ENCODE data around the gene RPTOR.

RPTOR gene

GRCh38 chr17:80611816-80612215, 67.2 kb downstream of the RPTOR start:
- H3K4me2 ChIP-seq (ENCODE audit: low read length): no peak overlapping the region
- H3K9me2 ChIP-seq (ENCODE audit: low read depth, low read length): no peaks in the 10 kb centered on the region
- H3K4me1 ChIP-seq (ENCODE audit: insufficient read depth, low read length, severe bottlenecking): peaks cover 68% of the 10 kb centered on the region
- no peak overlapping the region for H2AFZ ChIP-seq (ENCODE audit: low read length)
- H3K4me3 ChIP-seq (ENCODE audit: low read depth, low read length, poor library complexity, severe bottlenecking): no peak overlapping the region
- H3K9me3 ChIP-seq (ENCODE audit: low read length): no peaks in the 10 kb centered on the region
- peaks cover 28% of the 10 kb centered on the region for H3K79me2 ChIP-seq (ENCODE audit: insufficient read depth, low read length)
- TF ChIP-seq EZH2 (IDR thresholded peaks at IDR 0.05; ENCODE audit: borderline replicate concordance, low read length) (no peak), CTCF (IDR thresholded peaks at IDR 0.05; ENCODE audit: low read length) (no peak)
- no peak overlapping the region for H3K9ac ChIP-seq (ENCODE audit: low read length)
- no peaks in the 10 kb centered on the region for H3F3A ChIP-seq (ENCODE audit: insufficient read depth, low read length)
- no peaks in the 10 kb centered on the region for H4K20me1 ChIP-seq (ENCODE audit: insufficient read depth, low read length)
- 0 out of 2 replicates have a peak, but pooled peaks cover 6% of the 10 kb centered on the region for H3K36me3 ChIP-seq (ENCODE audit: insufficient read depth, low read length)
- H3K27ac ChIP-seq (ENCODE audit: low read depth, low read length, poor library complexity, severe bottlenecking): peak overlapping the region; percentile 95
- H3K27me3 ChIP-seq (ENCODE audit: insufficient read depth, low read length): no peaks in the 10 kb centered on the region

- Histone ChIP-seq H3K4me1 (ENCODE audit: insufficient read depth, low read length, severe bottlenecking) (peaks cover 59% of the 10 kb centered on the region), H3F3A (ENCODE audit: insufficient read depth, low read length) (no peaks in the 10 kb centered on the region), H3K9me3 (ENCODE audit: low read length) (no peaks in the 10 kb centered on the region), H3K27me3 (ENCODE audit: insufficient read depth, low read length) (no peaks in the 10 kb centered on the region), H3K4me3 (ENCODE audit: low read depth, low read length, poor library complexity, severe bottlenecking) (peak overlapping the region; percentile 13), H3K4me2 (ENCODE audit: low read length) (peak overlapping the region; percentile 44; the same call in 1 of the 2 replicates), H3K9me2 (ENCODE audit: low read depth, low read length) (no peaks in the 10 kb centered on the region), H3K9ac (ENCODE audit: low read length) (peak overlapping the region; percentile 46; the same call in 1 of the 2 replicates), H3K36me3 (ENCODE audit: insufficient read depth, low read length) (0 out of 2 replicates have a peak, but pooled peaks cover 6% of the 10 kb centered on the region), H2AFZ (ENCODE audit: low read length) (no peak overlapping the region), H4K20me1 (ENCODE audit: insufficient read depth, low read length) (no peaks in the 10 kb centered on the region), H3K27ac (ENCODE audit: low read depth, low read length, poor library complexity, severe bottlenecking) (peak overlapping the region; percentile 95), H3K79me2 (ENCODE audit: insufficient read depth, low read length) (peaks cover 16% of the 10 kb centered on the region)
- TF ChIP-seq EZH2 (IDR thresholded peaks at IDR 0.05; ENCODE audit: borderline replicate concordance, low read length) (no peak), CTCF (IDR thresholded peaks at IDR 0.05; ENCODE audit: low read length) (no peak)
These were observed 68.5 kb downstream of the RPTOR start for GRCh38 chr17:80612997-80613731.

- H3K4me1 ChIP-seq (ENCODE audit: insufficient read depth, low read length, severe bottlenecking): peaks cover 63% of the 10 kb centered on the region
- no peaks in the 10 kb centered on the region for H4K20me1 ChIP-seq (ENCODE audit: insufficient read depth, low read length)
- H3K27ac ChIP-seq (ENCODE audit: low read depth, low read length, poor library complexity, severe bottlenecking): peak overlapping the region; percentile 95
- H3K9me2 ChIP-seq (ENCODE audit: low read depth, low read length): no peaks in the 10 kb centered on the region
- H3K9me3 ChIP-seq (ENCODE audit: low read length): no peaks in the 10 kb centered on the region
- TF ChIP-seq EZH2 (IDR thresholded peaks at IDR 0.05; ENCODE audit: borderline replicate concordance, low read length): no peak
- no peak overlapping the region for H3K4me3 ChIP-seq (ENCODE audit: low read depth, low read length, poor library complexity, severe bottlenecking)
- H3K79me2 ChIP-seq (ENCODE audit: insufficient read depth, low read length): peaks cover 16% of the 10 kb centered on the region
- H2AFZ ChIP-seq (ENCODE audit: low read length): no peak overlapping the region
- no peaks in the 10 kb centered on the region for H3F3A ChIP-seq (ENCODE audit: insufficient read depth, low read length)
- H3K9ac ChIP-seq (ENCODE audit: low read length): peak overlapping the region; percentile 46; the same call in 1 of the 2 replicates
- H3K36me3 ChIP-seq (ENCODE audit: insufficient read depth, low read length): 0 out of 2 replicates have a peak, but pooled peaks cover under 1% of the 10 kb centered on the region
- peak overlapping the region; percentile 44; the same call in 1 of the 2 replicates for H3K4me2 ChIP-seq (ENCODE audit: low read length)
- no peaks in the 10 kb centered on the region for H3K27me3 ChIP-seq (ENCODE audit: insufficient read depth, low read length)
These were observed 69.1 kb downstream of the RPTOR start for GRCh38 chr17:80613732-80614071.

Measured in OCI-LY1 (cell line).